Stimulated activated CD4-positive, alpha-beta T cell treated with anti-CD3 and anti-CD28 coated beads, TNF-alpha, amount 100 ng/mL, for 4 hours (primary cell): ENCODE results near the gene DLD.

Experiments
- DNase-seq, 3 experiments: peaks; one replicate each; pipeline ENCODE4 v3.0.0-alpha.2; 2020; ENCODE audit warnings: low read depth in 3 of 3

Gene DLD

GRCh38 chr7:107969856-107970255 is 78.9 kb downstream of the DLD start:
- no peak for DNase-seq
